ENCODE data around the gene DET1. TPM values are rescaled to one million over a fixed set of nuclear protein-coding genes. Genes with fewer than 3 reads are reported as not detected.
"Not testable (repeated sequence)": the region's sequence is repeated elsewhere in the genome, so short reads cannot be mapped to it uniquely, and the experiment has no call there.

DET1 gene
- total RNA-seq, 2 donors from 2014 or later, result 1.3 to 4.0 TPM

DNA sequence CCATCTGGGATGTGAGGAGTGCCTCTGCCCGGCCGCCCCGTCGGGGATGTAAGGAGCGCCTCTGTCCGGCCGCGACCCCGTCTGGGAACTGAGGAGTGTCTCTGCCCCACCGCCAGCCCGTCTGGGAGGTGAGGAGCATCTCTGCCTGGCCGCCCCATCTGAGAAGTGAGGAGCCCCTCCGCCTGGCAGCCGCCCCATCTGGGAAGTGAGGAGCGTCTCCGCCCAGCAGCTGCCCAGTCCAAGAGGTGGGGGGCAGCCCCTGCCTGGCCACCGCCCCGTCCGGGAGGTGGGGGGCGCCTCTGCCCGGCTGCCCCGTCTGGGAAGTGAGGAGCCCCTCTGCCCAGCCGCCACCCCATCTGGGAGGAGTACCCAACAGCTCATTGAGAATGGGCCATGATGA lies 22.4 kb downstream of the DET1 start:
- ATAC-seq; H3K27ac Mint-ChIP-seq; DNase-seq (ENCODE audit: low spot score in 2 of 2); H3K9me3 Mint-ChIP-seq: not testable (repeated sequence)
- peaks cover 0 to 11% of the 10 kb centered on the region in 2 donors for H3K36me3 Mint-ChIP-seq

DNA sequence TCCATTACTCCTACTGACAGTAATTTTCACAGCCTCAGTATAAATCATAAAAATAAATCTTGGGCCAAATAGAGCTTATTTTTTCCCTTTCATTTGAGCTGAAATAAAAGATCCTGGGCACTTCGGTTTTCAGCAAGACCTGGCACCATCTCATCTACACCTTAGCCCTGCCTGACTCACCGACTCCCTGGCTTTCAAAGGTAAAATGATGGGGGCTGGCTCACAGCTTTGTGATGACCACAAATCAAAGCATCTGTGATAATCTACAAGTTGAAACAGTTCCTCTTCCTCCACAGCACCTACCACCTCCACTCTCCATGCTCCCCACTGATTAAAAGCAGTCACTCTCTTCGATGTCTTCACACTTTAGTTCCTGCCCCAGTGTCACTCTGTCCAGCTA lies 27.6 kb downstream of the DET1 start:
- Mint-ChIP-seq H3K27ac (no peak overlapping the region), H3K9me3 (no peaks in the 10 kb centered on the region), H3K36me3 (no peaks in the 10 kb centered on the region)
- DNase-seq (ENCODE audit: low spot score in 2 of 2), result no peak
- no peak for ATAC-seq

DNA sequence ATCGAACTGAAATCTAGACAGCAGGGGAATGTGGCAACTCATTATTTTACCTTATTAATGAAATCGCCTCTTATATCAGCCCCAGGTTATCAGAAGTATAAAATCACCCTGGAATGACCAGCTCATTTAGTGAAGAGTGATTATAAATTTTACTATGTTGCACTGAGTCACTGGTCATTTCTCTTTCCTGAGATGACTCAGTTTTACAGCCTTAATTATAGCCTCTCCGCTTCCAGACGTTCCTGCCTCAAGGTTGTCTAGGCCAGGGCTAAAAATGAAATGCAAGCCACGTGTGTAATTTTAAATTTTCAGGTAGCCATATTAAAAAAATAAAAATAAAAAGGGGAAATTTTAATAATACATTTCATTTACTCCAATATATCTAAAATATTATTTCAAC lies 33.3 kb downstream of the DET1 start:
- ATAC-seq (no peak), DNase-seq (ENCODE audit: low spot score in 2 of 2) (no peak)
- peaks cover 0 to 12% of the 10 kb centered on the region in 2 donors for H3K36me3 Mint-ChIP-seq
- H3K9me3 Mint-ChIP-seq, result no peaks in the 10 kb centered on the region
- no peak overlapping the region for H3K27ac Mint-ChIP-seq

DNA sequence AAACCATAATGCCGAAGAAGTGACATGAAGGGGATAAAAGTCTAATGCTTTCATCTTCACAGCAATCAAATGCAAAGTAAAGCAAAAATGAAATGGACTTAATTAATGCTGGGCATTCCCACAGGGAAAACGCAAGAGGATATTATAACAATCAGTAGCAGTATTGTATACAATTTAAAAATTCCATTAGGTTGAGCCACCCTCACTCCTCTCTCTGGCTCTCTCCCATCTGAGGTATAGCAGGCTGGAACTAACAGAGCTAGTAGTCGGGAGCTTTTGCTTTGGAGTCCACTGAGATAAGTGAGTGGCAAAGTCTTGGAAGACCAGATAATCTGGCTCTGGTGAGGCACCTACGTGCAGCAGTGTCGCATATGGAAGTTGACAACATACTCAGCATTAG lies 33.9 kb downstream of the DET1 start:
- Mint-ChIP-seq H3K27ac (no peak overlapping the region), H3K9me3 (no peaks in the 10 kb centered on the region), H3K36me3 (peaks cover 0 to 12% of the 10 kb centered on the region in 2 donors)
- ATAC-seq (no peak), DNase-seq (ENCODE audit: low spot score in 2 of 2) (no peak)

DNA sequence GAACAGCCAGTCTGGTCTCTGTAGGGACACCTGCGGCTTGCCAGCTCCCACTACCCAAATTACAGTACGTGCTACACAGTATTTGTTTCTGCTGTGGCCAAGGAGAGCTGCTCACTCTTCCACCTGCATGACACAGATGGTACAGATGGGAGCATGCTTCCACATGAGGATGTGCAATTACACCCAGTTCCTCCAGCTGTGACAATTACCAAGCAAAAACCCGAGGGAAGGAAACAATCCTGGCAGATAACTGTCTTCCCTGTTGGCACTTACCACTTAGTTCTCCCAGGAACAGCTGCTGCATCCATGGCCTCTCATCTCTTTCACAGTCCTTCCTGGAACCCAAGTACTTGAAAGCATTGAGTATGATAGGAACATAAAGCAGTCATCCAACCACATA lies 34.4 kb downstream of the DET1 start:
- H3K27ac Mint-ChIP-seq, result no peak overlapping the region
- ATAC-seq, result no peak
- H3K9me3 Mint-ChIP-seq, result no peaks in the 10 kb centered on the region
- peaks cover 0 to 17% of the 10 kb centered on the region in 2 donors for H3K36me3 Mint-ChIP-seq
- DNase-seq (ENCODE audit: low spot score in 2 of 2), result no peak

DNA sequence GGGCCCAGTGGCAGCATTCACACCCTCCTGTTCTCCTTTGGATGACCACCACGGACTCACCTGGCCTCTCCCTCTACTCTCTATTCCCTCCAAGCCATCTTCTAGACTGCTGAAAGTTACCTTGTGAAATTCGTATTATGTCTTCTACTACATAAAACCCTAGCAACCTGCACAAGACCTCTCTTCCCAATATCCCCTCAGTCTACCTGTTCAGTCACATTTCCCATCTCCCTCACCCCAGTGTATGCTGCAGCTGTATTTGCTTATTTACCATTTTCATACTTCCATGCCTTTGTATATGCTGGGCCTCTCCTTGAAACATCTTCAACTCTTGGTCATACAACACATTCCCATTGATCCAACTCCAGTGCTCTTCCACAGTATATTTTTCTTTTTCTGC lies 35.3 kb downstream of the DET1 start:
- Mint-ChIP-seq H3K36me3 (peaks cover 0 to 17% of the 10 kb centered on the region in 2 donors), H3K9me3 (no peaks in the 10 kb centered on the region), H3K27ac (no peak overlapping the region)
- ATAC-seq, result no peak
- no peak for DNase-seq (ENCODE audit: low spot score in 2 of 2)

DNA sequence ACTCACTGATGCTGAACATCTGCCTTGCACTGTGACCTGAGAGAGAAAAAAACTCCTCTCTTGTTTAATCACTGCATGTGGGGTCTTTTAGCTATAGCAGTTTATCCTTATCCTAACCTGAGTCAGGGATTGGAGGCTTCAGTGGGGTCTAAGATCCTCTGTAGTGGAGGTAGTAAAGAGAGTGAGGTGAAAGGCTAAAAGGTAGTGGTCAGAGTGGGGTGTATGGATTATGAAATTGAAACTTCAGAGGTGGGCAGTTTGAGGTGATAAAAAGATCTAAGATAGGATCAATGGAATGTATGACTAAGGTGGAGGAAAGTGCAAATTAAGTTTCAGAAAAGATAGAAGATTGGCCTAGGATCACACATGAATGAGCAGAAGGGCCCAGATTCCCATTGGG lies 36.5 kb downstream of the DET1 start:
- peak in 1 of 2 donors; percentile 73 for ATAC-seq
- peaks cover 0 to 17% of the 10 kb centered on the region in 2 donors for H3K36me3 Mint-ChIP-seq
- H3K9me3 Mint-ChIP-seq, result no peaks in the 10 kb centered on the region
- no peak for DNase-seq (ENCODE audit: low spot score in 2 of 2)
- no peak overlapping the region for H3K27ac Mint-ChIP-seq

DNA sequence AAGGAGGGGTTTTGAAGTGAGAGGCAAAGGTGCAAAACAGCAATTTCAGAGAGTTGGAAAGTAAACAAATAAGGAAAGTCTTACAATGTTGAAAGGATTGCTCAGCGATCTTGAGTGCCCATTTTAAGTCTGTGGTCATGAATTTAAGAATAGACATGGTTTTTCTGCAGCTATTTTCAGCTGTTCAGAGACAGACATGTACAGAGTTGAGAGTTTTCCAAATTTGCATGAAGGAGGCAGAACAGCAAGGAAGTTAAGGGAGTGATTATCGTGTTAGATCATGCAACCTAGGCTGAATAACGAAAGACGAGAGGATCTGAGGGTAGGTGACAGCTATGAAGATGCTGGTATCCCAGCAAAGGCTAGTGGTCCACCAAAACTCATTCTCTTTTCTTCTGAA lies 37.2 kb downstream of the DET1 start:
- Mint-ChIP-seq H3K36me3 (peaks cover 0 to 17% of the 10 kb centered on the region in 2 donors), H3K9me3 (no peaks in the 10 kb centered on the region), H3K27ac (no peak overlapping the region)
- ATAC-seq (no peak), DNase-seq (ENCODE audit: low spot score in 2 of 2) (no peak)

DNA sequence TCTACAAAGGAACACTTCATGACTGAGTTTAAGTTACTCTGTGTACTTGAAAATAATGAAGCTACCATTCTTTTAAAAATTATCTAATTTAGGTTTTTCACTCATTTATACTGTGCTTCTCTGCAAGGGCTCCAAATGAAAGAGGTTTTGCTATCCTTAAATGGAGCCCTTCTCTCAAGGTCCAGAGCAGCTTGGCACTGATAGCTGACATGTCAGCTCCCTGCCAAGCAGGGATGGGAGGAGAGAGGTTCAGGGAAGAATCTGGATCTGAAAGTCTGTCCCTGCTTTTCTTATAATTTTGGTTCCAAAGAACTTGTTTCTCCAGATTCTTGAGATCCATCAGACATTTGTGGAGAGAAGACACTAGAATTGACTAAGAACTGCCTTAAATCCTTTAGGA lies 39.9 kb downstream of the DET1 start:
- DNase-seq (ENCODE audit: low spot score in 2 of 2), result no peak
- ATAC-seq, result no peak
- Mint-ChIP-seq H3K36me3 (peaks cover 0 to 12% of the 10 kb centered on the region in 2 donors), H3K9me3 (no peaks in the 10 kb centered on the region), H3K27ac (no peak overlapping the region)

DNA sequence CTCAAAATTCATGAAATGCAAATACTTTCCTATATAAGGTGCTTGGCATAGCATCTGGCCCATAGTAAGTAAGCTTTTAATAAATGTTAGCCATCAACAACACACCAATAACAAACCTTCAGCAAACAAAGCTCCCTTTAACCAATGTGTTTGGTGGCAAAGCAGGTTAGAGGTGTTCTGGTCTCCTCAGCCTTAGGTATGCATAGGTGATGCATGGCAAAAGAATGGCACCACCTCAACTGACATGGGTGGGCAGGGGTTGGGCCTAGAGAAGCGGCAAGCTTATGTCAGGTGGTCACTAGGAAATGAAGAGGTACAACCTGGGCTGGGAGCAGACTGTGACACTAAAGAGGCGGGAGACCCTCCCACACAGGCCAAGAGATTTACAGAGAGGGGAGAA lies 40.8 kb downstream of the DET1 start:
- ATAC-seq (no peak), DNase-seq (ENCODE audit: low spot score in 2 of 2) (no peak)
- H3K9me3 Mint-ChIP-seq, result no peaks in the 10 kb centered on the region
- no peak overlapping the region for H3K27ac Mint-ChIP-seq
- H3K36me3 Mint-ChIP-seq, result peaks cover 0 to 6% of the 10 kb centered on the region in 2 donors

DNA sequence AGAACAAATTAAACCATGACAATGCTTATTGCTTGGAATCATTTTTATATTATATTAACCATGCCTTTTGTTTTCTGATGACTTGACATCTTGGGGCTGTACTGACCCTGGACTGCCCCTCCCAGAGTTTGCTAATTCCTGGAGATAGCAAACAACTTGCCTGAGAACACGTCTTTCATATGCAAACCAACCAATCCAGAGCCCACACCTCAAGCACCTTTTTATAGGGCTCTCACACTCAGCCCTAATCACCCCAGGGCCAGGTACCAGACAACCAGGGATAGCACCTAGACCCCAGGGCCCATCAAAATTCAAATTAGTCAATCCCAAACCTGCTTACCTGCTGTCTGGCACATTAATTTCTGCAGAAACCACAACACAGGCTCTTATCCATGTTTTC lies 42.0 kb downstream of the DET1 start:
- Mint-ChIP-seq H3K27ac (no peak overlapping the region), H3K36me3 (peaks cover 0 to 6% of the 10 kb centered on the region in 2 donors), H3K9me3 (no peaks in the 10 kb centered on the region)
- ATAC-seq (no peak), DNase-seq (ENCODE audit: low spot score in 2 of 2) (no peak)

DNA sequence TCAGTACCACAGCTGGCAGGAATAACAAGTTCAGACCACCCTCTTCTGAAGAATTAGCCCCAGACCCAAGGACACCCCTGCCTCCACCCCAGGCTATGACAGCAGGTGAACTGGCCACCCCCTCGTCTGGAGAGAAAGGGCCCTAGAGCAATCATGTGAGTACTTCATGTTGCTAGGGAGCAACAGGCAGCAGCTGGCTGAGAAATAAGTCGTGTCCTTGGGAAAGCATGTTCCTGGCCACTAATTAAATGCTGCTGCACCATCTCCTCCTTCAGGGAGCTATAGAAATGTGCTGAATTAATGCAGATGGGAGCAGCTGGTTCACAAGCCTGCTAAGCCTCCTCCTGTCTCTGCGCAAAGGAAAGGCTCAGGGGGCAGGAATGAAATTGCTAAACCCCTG lies 47.5 kb downstream of the DET1 start:
- DNase-seq (ENCODE audit: low spot score in 2 of 2), result no peak
- ATAC-seq, result no peak
- Mint-ChIP-seq H3K36me3 (no peaks in the 10 kb centered on the region), H3K27ac (no peak overlapping the region), H3K9me3 (no peaks in the 10 kb centered on the region)

DNA sequence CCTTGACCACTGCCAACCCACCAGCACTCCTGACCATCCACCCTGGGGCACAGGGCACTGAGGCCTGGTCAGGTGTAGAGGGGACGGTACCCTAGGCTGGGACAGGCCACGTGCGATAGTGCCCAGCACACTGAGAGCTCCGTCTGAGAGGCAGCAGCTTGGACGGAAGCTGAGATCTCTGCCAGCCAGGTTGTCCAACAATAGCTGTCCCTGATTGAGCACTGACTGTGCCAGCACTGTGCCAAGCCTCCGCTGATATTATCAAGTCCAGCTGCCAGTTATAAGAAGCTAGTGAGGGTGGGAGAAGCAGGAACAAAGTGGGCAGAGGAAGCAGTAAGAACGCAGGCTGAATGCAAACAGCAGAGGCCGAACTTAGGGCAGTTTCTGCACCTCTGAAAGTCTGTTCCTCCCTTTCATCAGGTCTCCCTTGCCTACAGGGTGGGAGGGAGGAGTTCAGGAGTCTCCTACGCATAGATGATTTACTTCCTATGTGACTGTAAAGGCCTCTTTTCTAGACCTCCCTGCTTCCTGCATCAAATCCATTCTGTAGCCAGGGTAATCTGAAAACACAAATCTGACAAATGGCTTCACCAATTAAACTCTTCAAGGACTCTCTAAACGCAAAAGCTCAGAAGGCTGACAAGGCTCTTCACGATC lies 49.2 kb downstream of the DET1 start:
- Mint-ChIP-seq H3K9me3 (no peaks in the 10 kb centered on the region), H3K27ac (peak overlapping the region; percentile 3 to 50), H3K36me3 (no peaks in the 10 kb centered on the region)
- no peak for DNase-seq (ENCODE audit: low spot score in 2 of 2)
- no peak for ATAC-seq

DNA sequence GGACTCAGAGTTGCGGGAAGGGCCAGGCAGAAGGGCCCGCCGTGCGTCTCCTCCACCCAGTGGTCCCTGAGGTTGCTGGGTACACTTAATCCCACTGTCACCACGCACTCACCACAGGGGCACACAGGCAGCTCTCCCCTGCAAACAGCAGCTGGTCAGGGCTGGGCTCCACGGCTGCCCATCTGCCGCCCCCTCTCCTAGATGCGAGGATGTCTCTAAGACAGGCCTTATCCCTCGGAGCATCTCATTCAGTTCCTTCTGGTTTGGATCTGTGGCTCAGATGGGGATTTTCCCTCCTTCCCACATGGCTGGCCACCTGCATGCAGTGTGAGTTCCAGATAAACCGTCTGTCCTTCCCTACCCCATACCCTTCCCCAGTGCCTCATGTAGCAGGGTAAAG lies 52.6 kb downstream of the DET1 start:
- Mint-ChIP-seq H3K36me3 (no peaks in the 10 kb centered on the region), H3K9me3 (no peaks in the 10 kb centered on the region), H3K27ac (no peak overlapping the region)
- ATAC-seq, result no peak
- no peak for DNase-seq (ENCODE audit: low spot score in 2 of 2)

DNA sequence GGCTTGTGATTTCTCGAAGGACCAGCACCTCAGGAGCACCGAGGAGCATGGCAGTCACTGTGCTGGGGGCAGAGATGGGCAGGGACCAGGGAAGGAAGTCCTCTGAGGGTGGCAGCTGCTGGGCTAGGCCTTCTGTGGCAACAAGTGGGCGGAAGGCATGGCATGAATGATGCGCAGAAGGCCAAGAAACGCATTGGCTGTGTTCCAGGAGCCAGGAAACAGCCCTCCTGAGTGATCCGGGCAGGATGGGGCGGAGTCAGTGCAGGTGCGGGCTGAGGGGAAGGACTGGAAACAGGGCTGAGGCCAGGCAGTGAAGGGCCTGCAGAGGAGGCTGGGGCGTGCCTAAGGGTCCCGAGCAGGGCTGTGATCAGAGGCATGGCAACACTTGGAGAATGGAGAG lies 55.3 kb downstream of the DET1 start:
- no peaks in the 10 kb centered on the region for H3K36me3 Mint-ChIP-seq
- DNase-seq (ENCODE audit: low spot score in 2 of 2), result no peak
- peak overlapping the region in 1 of 2 donors; percentile 6 for H3K27ac Mint-ChIP-seq
- no peak for ATAC-seq
- H3K9me3 Mint-ChIP-seq, result no peaks in the 10 kb centered on the region

DNA sequence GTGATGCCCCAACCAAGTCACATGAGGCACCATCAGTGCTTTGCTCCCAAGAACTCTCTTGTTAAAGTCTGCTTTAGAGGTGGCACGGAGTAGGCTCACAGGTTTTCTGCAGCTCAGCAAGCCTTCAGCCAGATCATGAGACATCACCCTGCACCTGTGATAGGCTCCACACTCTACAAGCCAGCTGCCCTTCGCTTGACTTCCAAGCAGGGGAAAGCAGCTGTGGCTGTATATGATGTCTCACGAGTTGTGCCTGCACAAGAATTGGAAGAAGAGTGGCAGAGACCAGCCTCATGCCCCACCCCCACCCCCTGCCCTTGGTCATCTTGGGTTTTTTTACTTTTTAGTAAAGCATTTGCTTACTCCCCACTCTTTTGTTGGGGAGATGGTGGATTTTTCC lies 56.4 kb downstream of the DET1 start:
- Mint-ChIP-seq H3K27ac (peak overlapping the region in 1 of 2 donors; percentile 75), H3K36me3 (no peaks in the 10 kb centered on the region), H3K9me3 (no peaks in the 10 kb centered on the region)
- ATAC-seq (no peak), DNase-seq (ENCODE audit: low spot score in 2 of 2) (no peak)

DNA sequence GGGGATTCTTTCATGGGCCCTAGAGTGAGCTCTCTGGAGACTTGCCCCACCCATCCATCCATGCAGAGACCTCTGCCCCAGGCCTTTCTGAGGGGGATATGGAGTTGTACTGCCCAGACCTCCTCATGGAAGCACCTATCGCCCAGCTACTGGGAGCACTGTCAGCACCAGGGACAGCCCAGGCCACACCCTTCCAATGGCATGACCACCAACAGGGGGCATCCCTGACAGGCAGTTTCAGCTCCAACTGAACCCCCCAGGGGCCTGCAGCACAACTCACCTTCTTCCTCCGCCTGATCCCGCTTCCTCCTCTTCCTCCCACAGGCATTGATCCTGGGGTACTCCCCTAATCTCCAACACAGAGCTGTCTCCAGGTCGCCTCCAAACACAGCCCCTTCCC lies 57.2 kb downstream of the DET1 start:
- H3K9me3 Mint-ChIP-seq, result no peaks in the 10 kb centered on the region
- H3K27ac Mint-ChIP-seq, result peak overlapping the region in 1 of 2 donors; percentile 75
- ATAC-seq (no peak), DNase-seq (ENCODE audit: low spot score in 2 of 2) (no peak)
- H3K36me3 Mint-ChIP-seq, result no peaks in the 10 kb centered on the region

DNA sequence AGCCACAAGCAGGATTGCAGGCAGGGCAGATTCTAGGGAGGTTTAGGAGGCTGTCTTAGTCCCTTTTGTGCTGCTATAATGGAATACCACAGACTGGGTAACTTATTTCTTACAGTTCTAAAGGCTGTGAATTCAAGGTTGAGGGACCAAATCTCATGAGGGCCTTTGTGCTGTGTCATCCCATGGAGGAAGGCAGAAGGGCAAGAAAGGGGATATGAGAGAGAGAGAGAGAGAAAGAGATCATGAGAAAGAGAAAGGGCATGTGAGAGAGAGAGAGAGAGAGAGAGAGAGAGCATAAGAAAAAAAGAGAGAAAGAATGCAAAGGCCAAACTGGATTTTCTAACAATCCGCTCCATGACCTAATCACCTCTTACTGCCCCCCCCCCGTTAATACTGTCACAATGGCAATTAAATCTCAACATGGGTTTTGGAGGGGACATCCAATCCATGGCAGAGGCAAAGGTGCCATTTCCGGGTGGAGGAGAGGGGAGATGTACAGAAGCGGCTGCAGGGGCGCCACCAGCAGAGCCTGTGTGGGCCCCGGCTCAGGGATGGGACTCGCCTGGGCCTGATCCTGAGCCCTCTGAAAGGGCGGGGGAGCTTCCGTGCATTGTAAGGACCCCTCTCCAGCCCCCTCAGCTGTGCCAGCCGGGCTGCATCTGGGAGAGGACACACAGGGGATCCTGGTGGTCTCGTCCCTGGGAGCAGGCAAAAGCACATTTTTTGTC lies 58.5 kb downstream of the DET1 start:
- Mint-ChIP-seq H3K27ac (peak overlapping the region in 1 of 2 donors; percentile 39), H3K36me3 (no peaks in the 10 kb centered on the region), H3K9me3 (no peaks in the 10 kb centered on the region)
- ATAC-seq (no peak), DNase-seq (ENCODE audit: low spot score in 2 of 2) (no peak)

Data from activated naive CD4-positive, alpha-beta T cell treated with anti-CD3 and anti-CD28 coated beads, Interleukin-2, amount 50 U/mL, for 72 hours (primary cell).